OCI-LY7 (cell line): ENCODE results near the gene MTOR. TPM values are rescaled to one million over a fixed set of nuclear protein-coding genes. Genes with fewer than 3 reads are reported as not detected.

ENCODE experiments used
- BruUV-seq: library from RNA; stranded (reverse); fragments of 400-500 nt; replicated peaks from 2 replicates; lab custom pipeline; 2021; lab: Mats Ljungman, UMichigan
- CTCF ChIA-PET: fragments of 300-600 bp; sonication (Branson Sonifier 250); formaldehyde crosslinking; loops from one replicate; lab custom pipeline; 2022; ENCODE audit warnings: antibody characterized with exemption; ENCODE audit not compliant: unreplicated experiment; lab: Charles Lee
- POLR2A ChIA-PET: fragments of 300-600 bp; sonication (Branson Sonifier 250); formaldehyde crosslinking; loops from one replicate; lab custom pipeline; 2022; ENCODE audit warnings: antibody characterized with exemption; lab: Charles Lee
- DNase-seq: peaks from one replicate; pipeline ENCODE4 v3.0.0-alpha.2; 2015; ENCODE audit warnings: low spot score
- H2AFZ ChIP-seq: fragments of 200-600 bp; sonication (generic), shearing (Covaris generic); 2 replicates; pipeline ENCODE4 v1.6.1; 2014; ENCODE audit warnings: mild to moderate bottlenecking, antibody characterized with exemption, low read length, moderate library complexity
- H3K27ac ChIP-seq: fragments of 200-600 bp; sonication (generic); 2 replicates; pipeline ENCODE4 v1.5.1; 2014; ENCODE audit warnings: mixed run types, low read depth, mild to moderate bottlenecking, moderate library complexity, low read length, inconsistent platforms; ENCODE audit not compliant: poor library complexity, severe bottlenecking
- H3K36me3 ChIP-seq: fragments of 200-600 bp; sonication (generic); 2 replicates; pipeline ENCODE4 v1.6.1; 2014; ENCODE audit warnings: mild to moderate bottlenecking, antibody characterized with exemption, low read length, moderate library complexity, mixed read lengths; ENCODE audit not compliant: insufficient read depth
- H3K4me1 ChIP-seq: fragments of 200-600 bp; sonication (generic); 2 replicates; pipeline ENCODE4 v1.5.1; 2014; ENCODE audit warnings: mild to moderate bottlenecking, low read length; ENCODE audit not compliant: insufficient read depth, poor library complexity, severe bottlenecking
- H3K4me2 ChIP-seq: fragments of 200-600 bp; sonication (generic); 2 replicates; pipeline ENCODE4 v1.6.1; 2014; ENCODE audit warnings: mild to moderate bottlenecking, low read length
- H3K4me3 ChIP-seq: fragments of 200-600 bp; sonication (generic); 2 replicates; pipeline ENCODE4 v1.5.1; 2014; ENCODE audit warnings: mild to moderate bottlenecking, low read depth, low read length; ENCODE audit not compliant: poor library complexity, severe bottlenecking
- H3K79me2 ChIP-seq: fragments of 200-600 bp; sonication (generic); 2 replicates; pipeline ENCODE4 v1.6.1; 2016; ENCODE audit warnings: low read depth, mild to moderate bottlenecking, low read length, moderate library complexity, mixed read lengths; ENCODE audit not compliant: insufficient read depth
- H3K9me2 ChIP-seq: fragments of 200-600 bp; sonication (generic); 2 replicates; pipeline ENCODE4 v1.6.1; 2016; ENCODE audit warnings: mild to moderate bottlenecking, low read length, mixed read lengths; ENCODE audit not compliant: insufficient read depth
- H3K9me3 ChIP-seq: fragments of 200-600 bp; sonication (generic); 2 replicates; pipeline ENCODE4 v1.6.1; 2014; ENCODE audit warnings: mild to moderate bottlenecking, mixed run types, low read length, mixed read lengths
- H4K20me1 ChIP-seq: fragments of 200-600 bp; sonication (generic); 2 replicates; pipeline ENCODE4 v1.6.1; 2014; ENCODE audit warnings: mild to moderate bottlenecking, antibody characterized with exemption, low read length, moderate library complexity, mixed read lengths; ENCODE audit not compliant: insufficient read depth
- CTCF ChIP-seq: fragments of 200-600 bp; sonication (generic); conservative IDR thresholded peaks from 2 replicates; pipeline ENCODE4 v1.5.1; 2014; ENCODE audit warnings: mild to moderate bottlenecking, antibody characterized with exemption, low read length, moderate library complexity, mixed read lengths
- EZH2phosphoT487 ChIP-seq: fragments of 200-600 bp; sonication (generic); IDR thresholded peaks from 2 replicates; pipeline ENCODE4 v1.6.1; 2018; ENCODE audit warnings: low read depth, borderline replicate concordance, mild to moderate bottlenecking, mixed run types, antibody characterized with exemption, low read length, moderate library complexity, mixed read lengths
- intact Hi-C: fragments of 100-400 bp; cut with micrococcal nuclease; formaldehyde crosslinking; loops from one replicate; pipeline ENCODE4 v1.10.0; 2022; ENCODE audit not compliant: unreplicated experiment
- total RNA-seq, 2 experiments: library from RNA; depleted of rRNA in 1 of 2; stranded (reverse); fragments of >200 nt in 1 of 2; shearing (Covaris generic) in 1 of 2; gene quantifications; 2 replicates each; pipeline ENCODE4 v1.2.3, GENCODE V29; 2014 to 2022

MTOR gene
- total RNA-seq, 2 experiments from 2014 or later, result 41.1 to 58.6 TPM

GRCh38 chr1:11158720-11159321, 103.5 kb downstream of the MTOR start:
- H2AFZ ChIP-seq, result no peak overlapping the region
- H3K36me3 ChIP-seq, result peaks cover 60% of the 10 kb centered on the region
- no peak for DNase-seq
- H3K4me2 ChIP-seq, result no peak overlapping the region
- no peak overlapping the region for H3K27ac ChIP-seq
- H3K9me3 ChIP-seq, result no peaks in the 10 kb centered on the region
- POLR2A ChIA-PET, result no interaction called here
- intact Hi-C loops, result no loop called here
- no peak for TF ChIP-seq CTCF
- no peak for TF ChIP-seq EZH2phosphoT487
- no TSS peak for BruUV-seq
- H3K79me2 ChIP-seq, result no peaks in the 10 kb centered on the region
- H3K4me1 ChIP-seq, result no peaks in the 10 kb centered on the region
- no peaks in the 10 kb centered on the region for H3K9me2 ChIP-seq
- H4K20me1 ChIP-seq, result no peaks in the 10 kb centered on the region
- no peak overlapping the region for H3K4me3 ChIP-seq
- CTCF ChIA-PET, result interaction anchor here (0.5 kb wide), 1 partner anchor 136 kb away, joined by 4 read pairs; no protein-coding TSS in a partner anchor

DNA sequence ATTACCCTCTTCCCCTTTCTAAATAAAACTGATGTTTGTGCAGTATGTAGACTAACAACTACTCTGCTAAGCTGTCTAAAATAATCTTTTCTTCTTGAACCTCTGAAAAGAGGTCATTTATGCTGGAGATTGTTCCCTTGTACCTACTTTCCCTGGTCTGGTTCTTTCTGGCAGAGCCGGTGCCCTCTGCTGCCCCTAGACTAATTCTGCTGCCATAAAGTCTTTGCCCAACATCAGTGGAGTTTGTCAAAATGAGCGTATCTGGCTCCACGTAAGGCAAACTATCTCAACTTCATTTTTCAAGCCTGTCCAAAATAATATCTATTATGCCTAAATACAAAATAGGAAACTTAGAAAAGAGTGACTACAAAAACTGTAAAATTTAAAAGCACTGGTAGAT, 104.1 kb downstream of the MTOR start:
- CTCF ChIA-PET, result interaction anchor here (0.5 kb wide), 1 partner anchor 136 kb away, joined by 4 read pairs; no protein-coding TSS in a partner anchor
- Histone ChIP-seq H2AFZ (no peak overlapping the region), H3K79me2 (no peaks in the 10 kb centered on the region), H4K20me1 (no peaks in the 10 kb centered on the region), H3K4me2 (no peak overlapping the region), H3K4me3 (no peak overlapping the region), H3K4me1 (no peaks in the 10 kb centered on the region), H3K36me3 (peaks cover 65% of the 10 kb centered on the region), H3K27ac (no peak overlapping the region), H3K9me3 (no peaks in the 10 kb centered on the region), H3K9me2 (no peaks in the 10 kb centered on the region)
- intact Hi-C loops, result no loop called here
- POLR2A ChIA-PET, result no interaction called here
- DNase-seq, result no peak
- TF ChIP-seq EZH2phosphoT487 (no peak), CTCF (no peak)
- BruUV-seq, result no TSS peak

GRCh38 chr1:11157867-11158266, 104.5 kb downstream of the MTOR start:
- no TSS peak for BruUV-seq
- H3K4me3 ChIP-seq, result no peak overlapping the region
- intact Hi-C loops, result no loop called here
- TF ChIP-seq EZH2phosphoT487, result no peak
- TF ChIP-seq CTCF, result no peak
- H3K79me2 ChIP-seq, result no peaks in the 10 kb centered on the region
- DNase-seq, result no peak
- no peaks in the 10 kb centered on the region for H3K9me2 ChIP-seq
- no peaks in the 10 kb centered on the region for H4K20me1 ChIP-seq
- no peak overlapping the region for H2AFZ ChIP-seq
- no peak overlapping the region for H3K27ac ChIP-seq
- no peaks in the 10 kb centered on the region for H3K4me1 ChIP-seq
- POLR2A ChIA-PET, result no interaction called here
- H3K36me3 ChIP-seq, result peaks cover 69% of the 10 kb centered on the region
- H3K9me3 ChIP-seq, result no peaks in the 10 kb centered on the region
- no peak overlapping the region for H3K4me2 ChIP-seq
- CTCF ChIA-PET, result no interaction called here
